PC-3 (cell line): ENCODE results near the gene CACNA1C.

Experiments used
- CTCF ChIP-seq: fragments of 300-600 bp; sonication (generic); conservative IDR thresholded peaks from 2 replicates; pipeline ENCODE4 v1.5.1; 2017; ENCODE audit warnings: antibody characterized with exemption, low read depth, mild to moderate bottlenecking, low read length
- EZH2 ChIP-seq: fragments of 300-600 bp; sonication (generic); IDR thresholded peaks from one replicate; pipeline ENCODE4 v1.6.1; 2017; ENCODE audit warnings: antibody characterized with exemption, mild to moderate bottlenecking, low read length; ENCODE audit not compliant: unreplicated experiment
- EZH2phosphoT487 ChIP-seq: fragments of 300-600 bp; sonication (generic); IDR thresholded peaks from 2 replicates; pipeline ENCODE4 v1.6.1; 2018; ENCODE audit warnings: mild to moderate bottlenecking, antibody characterized with exemption, low read length, borderline replicate concordance

DNA sequence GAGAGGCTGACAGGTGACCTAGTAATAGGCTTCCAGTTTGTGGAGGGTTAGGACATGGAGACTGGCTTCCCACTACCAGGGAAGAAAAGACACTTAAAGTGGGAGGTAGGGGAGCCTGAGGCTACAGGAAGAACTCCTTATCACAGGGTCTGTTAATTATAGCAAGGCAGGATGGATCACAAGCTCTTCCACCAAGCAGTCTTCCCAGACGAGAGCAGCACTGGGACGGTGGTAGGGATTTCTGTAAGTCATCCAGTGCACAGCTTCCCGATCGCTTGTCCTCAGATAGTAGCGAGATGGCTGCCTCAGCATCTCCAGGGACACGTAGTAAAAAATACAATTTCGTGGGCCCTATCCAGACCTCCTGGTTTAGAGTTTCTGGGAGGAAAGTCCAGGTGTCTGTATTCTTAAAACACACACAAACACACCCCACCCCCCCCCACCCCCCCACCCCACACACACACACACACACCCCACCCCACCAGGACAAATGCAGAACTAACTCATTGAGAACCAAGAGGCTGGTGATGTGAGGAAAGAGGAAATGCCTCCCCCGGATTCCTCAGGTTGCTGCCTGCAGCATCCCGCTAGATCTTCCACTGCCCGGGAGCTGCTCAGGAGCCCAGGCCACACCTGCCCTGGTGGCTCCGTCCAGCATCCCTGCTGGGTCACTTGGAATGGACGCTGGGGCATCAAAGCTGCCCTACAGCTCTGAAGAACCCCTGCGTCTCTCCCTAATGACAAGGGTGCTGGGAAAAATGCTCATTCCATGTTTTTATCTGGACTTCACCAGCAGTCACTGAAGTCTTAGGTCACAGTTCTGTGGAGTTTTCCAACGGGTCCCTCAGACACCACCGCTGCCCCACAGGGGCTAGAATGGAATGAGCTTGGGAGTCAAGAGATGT is 307.2 kb downstream of the CACNA1C start:
- TF ChIP-seq CTCF (no peak), EZH2 (no peak), EZH2phosphoT487 (no peak)
